WERI-Rb-1 (cell line): Measurements from ENCODE around the gene CHST8.

Experiments
- DNase-seq: peaks from one replicate; pipeline ENCODE4 v3.0.0-alpha.2; 2020
- H3K27ac ChIP-seq: fragments of 250-450 bp; sonication (Bioruptor Pico); 2 replicates; pipeline ENCODE4 v1.5.1; 2020; ENCODE audit warnings: mild to moderate bottlenecking, moderate library complexity
- H3K27me3 ChIP-seq: fragments of 250-450 bp; sonication (Bioruptor Pico); 2 replicates; pipeline ENCODE4 v1.5.1; 2021; ENCODE audit warnings: mild to moderate bottlenecking, low read depth, moderate library complexity; ENCODE audit not compliant: insufficient read depth, severe bottlenecking
- H3K36me3 ChIP-seq: fragments of 250-450 bp; sonication (Bioruptor Pico); 2 replicates; pipeline ENCODE4 v1.5.1; 2020; ENCODE audit warnings: mild to moderate bottlenecking, moderate library complexity
- H3K4me3 ChIP-seq: 2 replicates; pipeline ENCODE4 v1.5.1; 2011; ENCODE audit warnings: low read depth, mild to moderate bottlenecking, control low read depth, low read length
- H3K9me3 ChIP-seq: fragments of 250-450 bp; sonication (Bioruptor Pico); 2 replicates; pipeline ENCODE4 v1.5.1; 2021; ENCODE audit warnings: mild to moderate bottlenecking, moderate library complexity; ENCODE audit not compliant: severe bottlenecking
- TF ChIP-seq, protein P1 (sequence below): IDR thresholded peaks from 2 replicates; pipeline ENCODE4 v1.5.1; 2011; ENCODE audit warnings: low read depth, mild to moderate bottlenecking, control low read depth, inconsistent platforms, low read length

The CHST8 gene

GRCh38 chr19:33724021-33724720 is 102.4 kb downstream of the CHST8 start:
- Histone ChIP-seq H3K36me3 (no peaks in the 10 kb centered on the region), H3K27me3 (no peaks in the 10 kb centered on the region), H3K9me3 (no peaks in the 10 kb centered on the region), H3K4me3 (no peak overlapping the region), H3K27ac (peak overlapping the region; percentile 20; the same call in 1 of the 2 replicates)
- TF ChIP-seq, protein P1, sequence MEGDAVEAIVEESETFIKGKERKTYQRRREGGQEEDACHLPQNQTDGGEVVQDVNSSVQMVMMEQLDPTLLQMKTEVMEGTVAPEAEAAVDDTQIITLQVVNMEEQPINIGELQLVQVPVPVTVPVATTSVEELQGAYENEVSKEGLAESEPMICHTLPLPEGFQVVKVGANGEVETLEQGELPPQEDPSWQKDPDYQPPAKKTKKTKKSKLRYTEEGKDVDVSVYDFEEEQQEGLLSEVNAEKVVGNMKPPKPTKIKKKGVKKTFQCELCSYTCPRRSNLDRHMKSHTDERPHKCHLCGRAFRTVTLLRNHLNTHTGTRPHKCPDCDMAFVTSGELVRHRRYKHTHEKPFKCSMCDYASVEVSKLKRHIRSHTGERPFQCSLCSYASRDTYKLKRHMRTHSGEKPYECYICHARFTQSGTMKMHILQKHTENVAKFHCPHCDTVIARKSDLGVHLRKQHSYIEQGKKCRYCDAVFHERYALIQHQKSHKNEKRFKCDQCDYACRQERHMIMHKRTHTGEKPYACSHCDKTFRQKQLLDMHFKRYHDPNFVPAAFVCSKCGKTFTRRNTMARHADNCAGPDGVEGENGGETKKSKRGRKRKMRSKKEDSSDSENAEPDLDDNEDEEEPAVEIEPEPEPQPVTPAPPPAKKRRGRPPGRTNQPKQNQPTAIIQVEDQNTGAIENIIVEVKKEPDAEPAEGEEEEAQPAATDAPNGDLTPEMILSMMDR = no peak
- no peak for DNase-seq

GRCh38 chr19:33724721-33725060 is 102.9 kb downstream of the CHST8 start:
- TF ChIP-seq, protein P1 = no peak
- no peak overlapping the region for H3K4me3 ChIP-seq
- H3K27ac ChIP-seq = peak overlapping the region; percentile 20; the same call in 1 of the 2 replicates
- no peaks in the 10 kb centered on the region for H3K36me3 ChIP-seq
- peak; percentile 52 for DNase-seq
- no peaks in the 10 kb centered on the region for H3K27me3 ChIP-seq
- H3K9me3 ChIP-seq = no peaks in the 10 kb centered on the region

DNA sequence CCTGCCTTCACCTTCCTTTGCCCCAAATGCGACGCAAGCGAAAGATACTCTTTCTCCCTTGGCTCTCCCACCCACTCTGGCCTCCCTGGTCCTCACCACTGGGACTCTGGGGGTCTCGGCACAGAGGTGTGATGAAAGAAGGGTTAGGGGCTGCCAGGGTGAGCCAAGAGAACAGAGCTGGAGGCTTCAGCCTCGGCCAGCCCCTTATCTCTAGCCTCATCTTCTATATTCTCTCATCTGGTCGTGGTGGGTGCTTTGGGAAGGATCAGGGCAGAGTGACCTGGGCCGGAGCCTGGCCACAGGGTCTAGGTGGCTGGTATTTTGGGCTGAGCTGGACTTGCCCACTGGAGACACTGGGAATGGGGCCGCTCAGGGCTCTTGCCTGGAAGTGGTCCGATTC is 103.8 kb downstream of the CHST8 start:
- Histone ChIP-seq H3K9me3 (no peaks in the 10 kb centered on the region), H3K4me3 (no peak overlapping the region), H3K36me3 (no peaks in the 10 kb centered on the region), H3K27me3 (no peaks in the 10 kb centered on the region), H3K27ac (no peak overlapping the region)
- TF ChIP-seq, protein P1 = no peak
- DNase-seq = no peak

- Histone ChIP-seq H3K27me3 (no peaks in the 10 kb centered on the region), H3K36me3 (no peaks in the 10 kb centered on the region), H3K9me3 (no peaks in the 10 kb centered on the region), H3K27ac (no peak overlapping the region), H3K4me3 (no peak overlapping the region)
- TF ChIP-seq, protein P1 = no peak
- DNase-seq = no peak
These were observed 105.0 kb downstream of the CHST8 start for GRCh38 chr19:33726756-33727155.

DNA sequence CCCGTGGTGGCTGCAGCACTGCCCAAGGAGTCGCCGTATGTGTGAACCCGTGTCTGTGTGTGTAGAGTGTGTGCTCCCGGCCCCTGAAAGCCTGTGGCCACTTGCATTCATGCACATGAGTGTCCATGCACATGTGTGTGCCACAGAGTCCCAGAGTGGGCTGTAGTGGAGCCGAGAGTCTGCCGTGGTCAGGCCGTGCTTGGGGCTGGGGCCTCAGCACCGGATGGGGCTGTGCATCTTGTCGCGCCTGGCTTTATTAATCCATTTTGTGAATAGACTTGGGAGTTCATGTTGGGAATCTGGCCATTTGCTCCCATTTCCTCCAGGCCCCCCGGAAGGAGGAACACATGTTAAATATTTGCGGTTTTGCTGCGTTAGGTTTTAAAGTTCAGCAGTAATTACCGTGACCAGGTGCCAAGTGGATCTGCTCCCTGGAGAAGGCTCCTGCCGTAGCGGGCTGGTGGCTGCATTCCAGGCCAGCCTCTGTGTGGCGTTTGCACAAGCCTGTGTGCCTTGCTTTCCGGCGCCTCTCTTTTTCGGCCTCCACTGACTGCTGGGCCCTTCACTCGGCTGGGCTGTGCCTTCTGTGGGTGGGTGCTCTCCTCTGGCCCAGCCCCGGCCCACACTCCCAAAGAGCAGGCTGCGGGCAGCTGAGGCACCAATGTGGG is 105.7 kb downstream of the CHST8 start:
- DNase-seq = no peak

More for the DNA sequence above, 105.7 kb downstream of the CHST8 start:
- Histone ChIP-seq H3K9me3 (no peaks in the 10 kb centered on the region), H3K4me3 (no peak overlapping the region), H3K27ac (no peak overlapping the region), H3K36me3 (no peaks in the 10 kb centered on the region), H3K27me3 (no peaks in the 10 kb centered on the region)
- TF ChIP-seq, protein P1 = no peak
